NCI-H510A treated with DMSO at 0.1 percent for 48 hours (cell line): Measurements from ENCODE around the gene PCID2.

Source experiments
- DNase-seq: peaks from one replicate; lab custom pipeline; 2025; lab: John Stamatoyannopoulos, UW

PCID2 gene

DNA sequence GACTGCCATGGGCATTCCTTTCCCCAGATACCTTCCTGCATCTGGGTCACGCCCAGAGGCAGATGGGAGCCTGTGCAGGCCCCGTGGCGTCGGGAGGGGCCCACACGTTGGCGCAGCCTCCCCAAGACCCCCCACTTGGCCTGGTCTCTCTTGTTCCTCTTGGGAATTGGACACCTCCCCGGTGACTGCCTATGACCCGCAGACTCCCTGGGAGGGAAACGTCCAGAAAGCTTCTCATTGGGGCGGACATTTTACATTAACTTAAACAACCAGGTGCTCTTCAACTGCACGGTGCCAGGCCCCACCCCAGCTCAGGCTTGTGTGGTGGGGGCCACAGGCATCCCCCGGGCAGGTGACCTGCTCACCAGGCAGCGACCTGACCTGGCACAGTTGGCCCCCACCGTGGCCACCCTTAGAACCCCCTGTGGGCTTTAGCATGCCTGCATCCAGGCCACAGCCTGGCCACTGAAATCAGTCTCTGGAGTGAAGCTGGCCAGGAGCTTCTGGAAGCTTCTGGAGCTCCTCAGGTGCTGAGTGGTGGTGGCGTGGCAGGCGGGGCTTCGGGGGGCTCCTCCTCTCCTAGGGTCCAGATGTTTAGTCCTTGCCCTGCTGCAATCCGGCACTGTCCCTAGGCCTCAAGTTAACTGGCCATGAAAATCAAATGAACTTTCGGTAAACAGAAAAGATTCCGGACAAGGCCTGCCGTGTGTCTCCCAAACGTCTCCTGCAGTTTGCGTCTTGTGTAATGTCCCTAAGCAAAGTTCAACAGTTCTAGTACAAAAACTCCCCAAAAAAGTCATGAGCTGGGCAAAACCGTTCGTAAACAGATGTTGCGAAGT lies 58.5 kb downstream of the PCID2 start:
- DNase-seq: no peak

DNA sequence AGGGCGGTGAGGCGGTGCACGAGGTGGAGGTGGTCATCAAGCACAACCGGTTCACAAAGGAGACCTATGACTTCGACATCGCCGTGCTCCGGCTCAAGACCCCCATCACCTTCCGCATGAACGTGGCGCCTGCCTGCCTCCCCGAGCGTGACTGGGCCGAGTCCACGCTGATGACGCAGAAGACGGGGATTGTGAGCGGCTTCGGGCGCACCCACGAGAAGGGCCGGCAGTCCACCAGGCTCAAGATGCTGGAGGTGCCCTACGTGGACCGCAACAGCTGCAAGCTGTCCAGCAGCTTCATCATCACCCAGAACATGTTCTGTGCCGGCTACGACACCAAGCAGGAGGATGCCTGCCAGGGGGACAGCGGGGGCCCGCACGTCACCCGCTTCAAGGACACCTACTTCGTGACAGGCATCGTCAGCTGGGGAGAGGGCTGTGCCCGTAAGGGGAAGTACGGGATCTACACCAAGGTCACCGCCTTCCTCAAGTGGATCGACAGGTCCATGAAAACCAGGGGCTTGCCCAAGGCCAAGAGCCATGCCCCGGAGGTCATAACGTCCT lies 59.4 kb downstream of the PCID2 start:
- no peak for DNase-seq

DNA sequence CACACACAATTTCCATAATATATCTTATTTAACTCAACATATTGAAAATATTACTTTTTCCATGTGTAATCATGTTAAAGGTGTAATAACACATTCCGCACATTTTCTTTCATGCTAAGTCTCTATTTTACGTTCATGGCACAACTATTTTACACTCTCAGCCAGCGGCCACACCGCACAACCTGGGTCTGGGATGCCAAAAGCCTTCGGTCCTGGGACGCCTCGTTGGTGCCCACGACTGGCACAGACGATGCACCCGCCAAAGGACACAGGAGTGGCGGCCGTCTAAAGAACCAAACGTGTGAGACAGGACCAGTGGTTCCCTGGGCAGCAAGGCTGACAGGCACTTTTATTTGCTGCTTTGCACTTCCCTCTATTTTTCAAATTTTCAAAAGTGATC lies 60.1 kb downstream of the PCID2 start:
- DNase-seq: no peak

DNA sequence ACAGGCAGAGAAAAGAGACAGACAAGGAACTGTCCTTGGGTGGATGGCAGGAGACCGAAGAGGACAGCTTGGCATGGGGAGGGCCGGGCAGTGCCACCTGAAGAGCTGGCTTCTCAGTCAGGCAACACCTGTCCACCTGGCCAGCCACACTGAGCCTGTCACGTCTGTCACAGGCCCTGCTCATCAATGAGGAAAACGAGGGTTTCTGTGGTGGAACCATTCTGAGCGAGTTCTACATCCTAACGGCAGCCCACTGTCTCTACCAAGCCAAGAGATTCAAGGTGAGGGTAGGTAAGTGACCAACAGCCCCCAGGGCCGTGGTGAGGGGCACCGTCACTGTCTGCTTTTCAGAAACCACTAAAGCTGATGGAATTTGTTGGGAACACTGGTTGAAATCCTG lies 61.3 kb downstream of the PCID2 start:
- no peak for DNase-seq

DNA sequence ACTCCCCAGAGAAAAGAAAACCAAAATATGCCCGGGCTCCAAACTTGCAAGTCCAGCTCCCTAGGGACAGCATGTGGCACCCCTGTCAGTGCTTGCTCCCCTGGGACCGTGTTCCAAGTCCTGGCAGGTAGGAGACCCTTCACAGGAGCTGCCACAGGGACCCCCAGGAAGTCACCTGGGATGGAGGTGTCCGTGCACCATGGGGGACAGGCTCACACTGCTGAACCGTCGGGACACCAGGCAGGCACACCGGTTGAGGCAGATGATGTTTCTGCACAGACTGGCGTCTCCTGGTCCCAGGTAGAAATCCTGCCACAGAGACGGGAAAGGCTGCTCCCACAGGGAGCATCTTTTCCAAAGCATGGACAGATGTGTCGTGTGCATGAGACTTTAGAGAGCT lies 61.7 kb downstream of the PCID2 start:
- no peak for DNase-seq

DNA sequence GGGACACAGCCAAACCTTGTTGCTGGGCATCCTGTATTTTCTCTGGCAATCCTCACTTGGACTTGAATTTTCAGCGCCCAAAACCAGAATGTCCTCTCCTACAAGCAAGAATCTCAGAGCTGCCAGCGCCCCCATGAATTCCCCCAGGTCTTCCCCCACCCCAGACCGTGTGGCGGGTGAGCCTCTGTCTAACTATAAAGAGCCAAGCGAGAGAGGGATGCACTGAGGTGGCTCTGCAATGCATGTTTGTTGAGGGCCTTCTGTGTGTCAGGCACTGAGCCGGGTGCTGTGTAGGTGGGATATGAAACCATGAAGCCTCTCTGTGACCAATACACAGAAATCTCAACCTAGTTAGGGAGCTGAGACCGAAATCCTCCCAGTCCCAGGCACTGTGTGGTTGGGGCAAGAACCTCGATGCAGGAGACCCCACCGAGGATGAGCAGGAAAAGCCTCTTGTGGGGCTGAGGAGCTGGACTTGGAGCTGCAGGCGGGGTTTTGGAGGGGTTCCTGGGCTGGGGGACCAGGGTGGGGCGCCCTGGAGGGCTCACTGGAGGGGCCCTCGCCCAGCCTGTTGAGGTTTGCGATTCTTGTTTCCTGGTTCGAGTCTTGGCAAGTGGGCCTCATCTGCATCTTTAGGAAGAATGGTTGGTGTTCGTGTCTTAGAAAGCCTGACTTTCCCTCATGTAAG lies 62.4 kb downstream of the PCID2 start:
- DNase-seq: no peak

DNA sequence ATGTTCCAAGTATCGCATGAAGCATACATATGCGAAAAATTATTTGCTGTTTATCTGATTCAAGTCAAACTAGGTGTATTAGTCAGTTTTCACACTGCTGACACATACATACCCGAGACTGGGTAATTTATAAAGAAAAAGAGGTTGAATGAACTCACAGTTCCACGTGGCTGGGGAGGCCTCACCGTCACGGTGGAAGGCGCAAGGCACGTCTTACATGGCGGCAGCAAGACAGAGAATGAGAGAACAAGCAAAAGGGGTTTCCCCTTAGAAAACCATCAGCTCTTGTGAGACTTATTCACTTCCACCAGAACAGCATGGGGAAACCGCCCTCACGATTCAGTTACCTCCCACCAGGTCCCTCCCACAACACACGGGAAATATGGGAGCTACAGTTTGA lies 63.0 kb downstream of the PCID2 start:
- DNase-seq: no peak

DNA sequence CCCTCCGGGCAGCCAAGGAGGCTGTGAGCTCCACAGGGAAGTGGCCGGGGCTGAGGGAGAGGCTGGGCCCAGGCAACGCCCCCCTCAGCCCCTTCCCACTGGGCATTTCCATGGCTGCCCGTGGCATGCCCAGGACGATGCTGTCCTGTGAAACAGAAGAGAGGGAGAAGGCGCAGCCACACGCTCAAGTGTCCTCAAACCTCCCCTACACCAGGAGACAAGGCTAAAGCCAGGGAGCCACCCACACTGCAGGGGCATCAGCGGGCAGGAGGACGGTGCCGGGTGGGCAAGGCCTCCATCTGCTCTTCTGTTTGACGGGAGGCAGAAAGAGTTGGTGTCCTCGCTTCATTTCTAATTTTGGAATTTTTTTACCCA lies 64.2 kb downstream of the PCID2 start:
- no peak for DNase-seq

DNA sequence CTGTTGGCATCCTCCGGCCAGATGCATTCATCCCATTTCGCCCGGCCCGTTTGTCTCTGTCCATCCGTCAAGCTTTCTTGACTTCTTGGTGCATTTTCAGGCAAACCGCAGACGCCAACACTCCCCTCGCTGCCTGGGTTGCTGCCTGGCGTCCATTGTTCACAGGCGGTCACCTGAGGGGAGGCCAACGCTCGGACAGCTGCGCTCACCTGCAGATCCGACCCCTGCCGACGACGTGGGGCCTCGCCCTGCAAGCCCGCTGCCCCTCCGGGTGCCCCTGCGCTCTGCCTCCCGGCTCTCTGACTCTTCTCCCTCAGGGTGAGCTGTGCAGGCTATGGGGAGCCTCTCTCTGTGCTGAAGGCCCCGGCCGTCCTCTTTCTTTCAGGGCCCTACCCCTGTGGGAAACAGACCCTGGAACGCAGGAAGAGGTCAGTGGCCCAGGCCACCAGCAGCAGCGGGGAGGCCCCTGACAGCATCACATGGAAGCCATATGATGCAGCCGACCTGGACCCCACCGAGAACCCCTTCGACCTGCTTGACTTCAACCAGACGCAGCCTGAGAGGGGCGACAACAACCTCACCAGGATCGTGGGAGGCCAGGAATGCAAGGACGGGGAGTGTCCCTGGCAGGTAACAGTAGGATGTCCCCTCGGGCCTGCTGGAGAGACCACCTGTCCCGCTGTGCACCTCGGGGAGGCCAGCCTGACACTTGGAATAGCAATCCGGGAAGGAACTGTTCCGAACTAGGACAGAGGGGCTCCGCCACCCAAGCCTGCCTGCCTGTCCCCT lies 64.8 kb downstream of the PCID2 start:
- DNase-seq: no peak

DNA sequence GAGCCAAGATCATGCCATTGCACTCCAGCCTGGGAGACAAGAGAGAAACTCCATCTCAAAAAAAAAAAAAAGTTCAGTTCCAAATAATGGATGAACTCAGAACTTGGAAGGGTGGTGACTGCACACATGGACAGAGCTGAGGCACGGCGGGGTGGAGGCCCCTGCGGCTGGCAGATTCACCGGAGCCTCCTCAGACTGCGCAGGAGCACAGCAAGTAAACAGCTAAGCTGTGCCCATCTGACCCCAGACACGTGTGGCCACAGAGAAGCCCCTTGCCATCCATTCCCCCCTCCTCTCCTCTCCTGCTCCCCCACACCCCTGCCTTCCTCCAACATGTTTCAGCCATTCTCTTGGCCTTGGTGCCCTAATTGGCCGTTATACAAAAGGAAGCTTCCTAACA lies 65.6 kb downstream of the PCID2 start:
- DNase-seq: no peak

DNA sequence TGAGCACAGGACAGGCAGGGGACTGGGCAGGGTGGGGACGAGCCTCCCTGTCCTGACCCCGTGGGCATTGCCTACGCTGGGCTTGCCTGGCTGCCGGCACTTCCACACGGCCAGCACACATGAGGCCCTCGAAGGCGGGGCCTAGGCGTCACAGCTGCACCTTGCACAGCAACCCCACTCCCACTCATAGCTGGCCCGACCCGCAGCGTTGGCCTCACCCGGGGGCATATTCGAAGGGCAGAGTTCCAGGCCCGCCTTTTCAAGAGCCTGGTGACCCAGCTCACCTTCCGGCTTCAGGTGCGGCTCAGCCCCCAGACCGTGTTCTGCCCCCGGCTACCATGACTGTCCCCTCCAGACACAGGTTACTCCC lies 66.9 kb downstream of the PCID2 start:
- no peak for DNase-seq

DNA sequence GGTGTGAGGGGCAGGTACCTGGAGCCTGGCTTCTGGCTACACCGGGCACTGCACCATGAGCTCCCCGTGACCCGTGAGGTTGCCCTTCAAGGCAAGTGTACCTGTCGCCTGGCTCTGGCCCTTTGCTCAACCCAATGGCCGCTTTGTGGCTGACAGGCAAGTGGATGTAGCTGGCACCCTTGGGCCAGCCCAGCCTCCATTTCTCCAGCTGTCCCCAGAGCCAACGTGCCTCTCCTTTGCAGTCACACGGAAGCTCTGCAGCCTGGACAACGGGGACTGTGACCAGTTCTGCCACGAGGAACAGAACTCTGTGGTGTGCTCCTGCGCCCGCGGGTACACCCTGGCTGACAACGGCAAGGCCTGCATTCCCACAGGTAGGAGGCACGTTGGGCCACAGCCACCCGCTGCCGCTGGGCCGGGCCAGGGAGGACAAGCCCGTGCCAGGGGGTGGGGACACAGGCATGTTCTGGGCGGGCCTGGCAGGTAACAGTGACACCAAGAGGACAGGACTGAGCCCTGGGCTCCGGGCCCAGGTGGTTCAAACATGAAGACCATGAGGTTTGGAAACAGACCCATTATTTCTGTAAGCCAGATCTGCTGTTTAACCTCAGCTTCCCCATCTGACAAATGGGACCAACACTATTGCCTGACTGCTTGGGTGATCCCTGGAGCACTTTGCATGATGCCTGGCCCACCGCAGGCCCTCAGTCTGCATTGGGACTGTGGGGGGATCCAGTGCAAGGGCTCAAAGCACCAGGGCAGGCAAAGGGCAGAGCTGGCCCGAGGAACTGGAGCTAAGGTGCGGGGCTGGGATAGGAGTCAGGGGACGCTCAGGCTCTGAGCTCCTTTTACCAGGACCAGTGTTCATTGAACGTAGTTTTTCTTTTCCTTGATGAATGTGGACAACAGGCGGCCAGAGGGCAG lies 67.5 kb downstream of the PCID2 start:
- DNase-seq: no peak

DNA sequence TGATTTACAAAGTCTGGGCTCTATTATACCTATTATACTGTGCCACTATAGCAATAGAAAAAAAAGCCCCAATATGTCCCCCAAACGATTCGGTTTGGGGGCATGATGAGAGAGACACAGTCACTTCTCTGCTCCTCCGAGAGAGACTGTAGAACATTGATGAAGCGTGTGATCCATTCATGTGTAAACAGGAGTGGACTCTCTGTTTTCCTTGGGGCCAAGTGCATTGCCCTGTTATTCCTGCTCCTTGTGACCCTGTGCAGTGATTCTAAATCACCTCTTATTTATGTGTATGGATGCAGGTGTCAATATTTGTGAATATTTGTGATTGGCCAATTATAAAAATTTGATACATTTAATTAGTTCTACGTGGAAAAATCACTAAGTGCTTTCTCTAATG lies 68.9 kb downstream of the PCID2 start:
- no peak for DNase-seq

DNA sequence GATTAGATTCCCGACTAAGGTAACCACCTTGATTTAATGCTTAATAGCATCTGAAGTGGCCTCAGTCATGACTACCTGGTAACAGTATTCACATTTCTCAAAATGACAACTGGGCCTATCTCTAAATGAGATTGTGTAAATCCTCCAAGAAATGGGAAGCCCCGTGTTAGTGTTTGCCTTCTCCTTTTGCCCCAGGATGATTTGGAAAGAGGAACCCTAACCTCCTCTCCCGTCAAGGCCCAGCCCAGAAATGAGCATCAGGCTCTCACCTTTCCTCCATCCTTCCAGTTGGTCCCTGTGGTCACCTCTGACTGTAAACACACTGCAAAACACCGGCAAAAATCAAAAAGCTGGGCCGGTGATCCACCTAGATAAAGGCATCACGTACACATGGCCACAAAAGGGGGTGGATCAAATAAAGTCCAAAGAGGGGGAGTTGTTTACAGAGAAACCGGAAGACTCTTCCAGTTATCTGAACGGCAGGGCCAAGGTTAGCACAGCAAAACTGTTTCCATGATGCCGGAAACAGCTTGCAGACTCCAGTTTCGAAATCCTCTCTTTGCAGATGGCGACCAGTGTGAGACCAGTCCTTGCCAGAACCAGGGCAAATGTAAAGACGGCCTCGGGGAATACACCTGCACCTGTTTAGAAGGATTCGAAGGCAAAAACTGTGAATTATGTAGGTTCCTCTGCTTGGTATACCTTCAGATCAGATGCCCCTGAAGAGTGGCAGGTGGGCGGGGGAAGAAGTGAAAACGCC lies 69.5 kb downstream of the PCID2 start:
- no peak for DNase-seq

DNA sequence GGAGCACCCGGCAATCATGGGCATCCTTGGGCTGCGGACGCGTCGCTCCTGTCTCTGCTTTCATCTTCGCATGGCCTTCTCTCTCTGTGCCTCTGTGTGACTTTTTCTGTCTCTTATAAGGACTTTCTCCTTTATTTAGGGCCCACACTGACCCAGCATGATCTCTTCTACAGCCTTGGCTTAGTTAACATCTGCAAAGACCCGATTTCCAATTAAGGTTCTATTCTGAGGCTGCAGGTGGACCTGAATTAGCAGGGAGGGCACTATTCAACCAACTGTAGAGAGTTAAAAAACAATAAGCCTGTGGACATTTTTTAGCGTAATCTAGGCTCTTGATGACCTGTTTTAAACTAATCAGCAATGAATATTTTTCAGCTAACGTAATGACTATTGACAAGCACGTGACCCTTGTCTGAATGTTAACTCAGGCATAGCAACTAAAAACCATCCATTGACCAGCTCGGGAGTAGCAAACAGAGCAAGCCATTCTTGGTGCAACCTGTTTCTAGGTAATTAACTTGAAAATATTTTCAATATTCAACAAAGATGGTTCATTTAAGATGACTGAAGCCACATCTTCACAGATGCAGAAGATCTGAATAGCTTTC lies 70.7 kb downstream of the PCID2 start:
- DNase-seq: no peak

DNA sequence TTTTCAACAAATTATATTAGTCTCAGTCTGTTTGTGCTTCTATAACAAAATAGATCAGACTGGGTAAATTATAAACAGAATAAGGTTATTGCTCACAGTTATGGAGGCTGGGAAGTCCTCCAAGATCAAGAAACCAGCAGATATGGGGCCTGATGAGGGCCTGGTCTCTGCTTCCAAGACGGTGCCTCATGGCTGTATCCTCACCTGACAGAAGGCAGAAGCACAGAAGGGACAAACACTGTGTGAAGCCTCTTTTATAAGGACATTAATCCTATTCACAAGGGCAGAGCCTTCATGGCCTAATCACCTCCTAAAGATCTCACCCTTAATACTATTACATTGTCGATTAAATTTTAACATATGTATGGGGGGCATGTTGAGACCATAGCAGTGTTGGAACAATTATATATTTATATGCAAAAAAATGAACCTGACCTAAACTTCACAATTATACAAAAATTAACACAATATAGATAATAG lies 73.1 kb downstream of the PCID2 start:
- no peak for DNase-seq

DNA sequence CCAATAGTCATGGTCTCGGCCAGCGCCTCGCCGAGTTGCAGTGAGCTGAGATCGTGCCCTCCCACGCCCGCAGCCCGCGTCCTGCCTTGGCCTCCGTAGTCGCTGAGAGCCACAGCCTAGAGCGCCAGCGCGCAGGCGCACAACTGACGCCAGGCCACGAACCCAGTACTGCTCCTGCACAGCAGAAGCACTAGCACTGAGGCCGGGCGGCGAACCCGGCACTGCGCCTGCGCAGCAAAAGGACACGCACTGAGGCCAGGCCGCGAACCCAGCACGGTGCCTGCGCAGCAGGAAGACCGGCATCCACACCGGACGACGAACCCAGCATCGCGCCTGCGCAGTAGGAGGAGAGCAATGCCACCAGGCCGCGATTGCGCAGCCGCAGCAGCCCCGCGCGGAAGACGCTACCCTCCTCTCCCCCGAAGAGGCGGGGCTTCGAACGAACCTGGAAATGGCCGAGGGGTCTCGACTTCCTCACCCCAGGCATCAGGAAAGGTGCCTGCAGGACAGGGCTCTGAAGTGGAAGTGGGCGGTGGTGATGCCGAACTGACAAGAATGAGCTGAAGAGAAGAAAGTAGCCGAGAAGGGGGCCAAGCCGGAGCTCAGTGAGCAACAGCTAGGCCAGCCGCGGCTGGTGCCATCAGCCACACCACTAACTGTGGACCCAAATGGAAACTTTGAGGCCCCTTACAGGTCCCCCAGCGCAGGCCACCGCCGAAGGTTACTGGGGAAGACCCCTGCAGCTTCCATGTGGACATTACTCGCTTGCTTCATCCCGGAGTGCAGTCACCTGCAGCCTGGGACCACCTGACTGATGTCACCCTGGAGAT lies 78.3 kb downstream of the PCID2 start:
- DNase-seq: no peak

DNA sequence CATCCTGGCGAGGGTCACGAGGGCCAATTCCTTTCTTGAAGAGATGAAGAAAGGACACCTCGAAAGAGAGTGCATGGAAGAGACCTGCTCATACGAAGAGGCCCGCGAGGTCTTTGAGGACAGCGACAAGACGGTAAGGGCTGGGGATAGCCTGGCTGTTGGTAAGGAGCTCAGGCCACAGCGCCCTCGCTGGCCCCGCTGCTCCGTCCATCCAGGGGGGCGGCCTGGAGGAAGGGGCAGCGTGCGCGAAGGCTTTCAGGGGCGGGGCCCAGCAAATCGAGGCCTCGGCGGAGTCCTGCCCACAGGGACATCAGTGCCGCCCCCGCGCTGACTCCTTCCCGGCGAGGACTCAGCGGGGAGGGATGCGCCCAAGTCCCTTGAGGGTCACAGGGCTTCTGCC lies 79.0 kb downstream of the PCID2 start:
- no peak for DNase-seq
